HepG2 (cell line): ENCODE data around the gene PPP4R3A. TPM values are rescaled to one million over a fixed set of nuclear protein-coding genes. Genes with fewer than 3 reads are reported as not detected.

Experiments
- ATF7 ChIP-seq, 2 experiments: fragments of 450-650 bp in 1 of 2; sonication (generic) in 1 of 2; formaldehyde crosslinking in 1 of 2; IDR thresholded peaks; 2 replicates each; pipeline versions ENCODE4 v1.4.0 to v1.6.1; 2016 to 2020; ENCODE audit warnings: antibody characterized with exemption in 1 of 2, mild to moderate bottlenecking in 1 of 2, missing genetic modification reagents in 1 of 2
- CBX5 ChIP-seq: sonication (generic); formaldehyde crosslinking; IDR thresholded peaks from 2 replicates; pipeline ENCODE4 v1.4.0; 2020; ENCODE audit warnings: missing genetic modification reagents, borderline replicate concordance
- DNMT1 ChIP-seq: sonication (generic); formaldehyde crosslinking; IDR thresholded peaks from 2 replicates; pipeline ENCODE4 v1.5.1; 2020; ENCODE audit warnings: mild to moderate bottlenecking, missing genetic modification reagents
- EZH2 ChIP-seq: conservative IDR thresholded peaks from 2 replicates; pipeline ENCODE4 v1.6.1; 2012; ENCODE audit warnings: mild to moderate bottlenecking, low read depth, low read length, moderate library complexity
- FOSL2 ChIP-seq: sonication (generic); formaldehyde crosslinking; IDR thresholded peaks from 2 replicates; pipeline ENCODE4 v1.4.0; 2020; ENCODE audit warnings: missing genetic modification reagents
- GZF1 ChIP-seq: sonication (generic); formaldehyde crosslinking; IDR thresholded peaks from 2 replicates; pipeline ENCODE4 v1.5.1; 2020; ENCODE audit warnings: mild to moderate bottlenecking, missing genetic modification reagents
- IKZF1 ChIP-seq: fragments of 450-650 bp; IDR thresholded peaks from 2 replicates; pipeline ENCODE4 v1.7.1; 2016
- KMT2B ChIP-seq: IDR thresholded peaks from 2 replicates; pipeline ENCODE4 v1.6.1; 2016; ENCODE audit warnings: missing genetic modification reagents, missing compliant biosample characterization
- NBN ChIP-seq: fragments of 450-650 bp; conservative IDR thresholded peaks from 2 replicates; pipeline ENCODE4 v1.6.1; 2017
- NCOA2 ChIP-seq: sonication (generic); formaldehyde crosslinking; IDR thresholded peaks from 2 replicates; pipeline ENCODE4 v1.8.0; 2022; ENCODE audit warnings: inconsistent platforms
- PHF5A ChIP-seq: IDR thresholded peaks from one replicate; pipeline ENCODE4 v1.6.1; 2018; ENCODE audit warnings: low read depth, missing genetic modification reagents; ENCODE audit not compliant: unreplicated experiment
- RFX3 ChIP-seq: IDR thresholded peaks from 2 replicates; pipeline ENCODE4 v1.6.1; 2016; ENCODE audit warnings: missing biosample characterization, missing genetic modification reagents
- RFXANK ChIP-seq: IDR thresholded peaks from 2 replicates; pipeline ENCODE4 v1.6.1; 2016
- RNF2 ChIP-seq: fragments of 450-650 bp; conservative IDR thresholded peaks from 2 replicates; pipeline ENCODE4 v1.6.1; 2016; ENCODE audit warnings: low read depth
- SALL1 ChIP-seq: sonication (generic); formaldehyde crosslinking; IDR thresholded peaks from 2 replicates; pipeline ENCODE4 v1.8.0; 2022; ENCODE audit warnings: mild to moderate bottlenecking, missing genetic modification reagents
- SMC3 ChIP-seq: IDR thresholded peaks from 2 replicates; pipeline ENCODE4 v1.6.1; 2011; ENCODE audit warnings: low read length, improper control_type of control experiment
- SRF ChIP-seq: IDR thresholded peaks from 2 replicates; pipeline ENCODE4 v1.6.1; 2011; ENCODE audit warnings: mild to moderate bottlenecking, low read depth, low read length, moderate library complexity
- TEAD2 ChIP-seq: sonication (generic); formaldehyde crosslinking; IDR thresholded peaks from 2 replicates; pipeline ENCODE4 v1.9.0; 2021; ENCODE audit warnings: missing genetic modification reagents
- TEF ChIP-seq: sonication (generic); formaldehyde crosslinking; IDR thresholded peaks from 2 replicates; pipeline ENCODE4 v1.5.0; 2020; ENCODE audit warnings: missing genetic modification reagents
- ZFP37 ChIP-seq: sonication (generic); formaldehyde crosslinking; IDR thresholded peaks from 2 replicates; pipeline ENCODE4 v1.4.0; 2020; ENCODE audit warnings: missing genetic modification reagents, borderline replicate concordance
- ZFY ChIP-seq: sonication (generic); formaldehyde crosslinking; IDR thresholded peaks from 2 replicates; pipeline ENCODE4 v1.4.0; 2020; ENCODE audit warnings: missing genetic modification reagents
- ZNF12 ChIP-seq: sonication (generic); formaldehyde crosslinking; IDR thresholded peaks from 2 replicates; pipeline ENCODE4 v1.5.0; 2020; ENCODE audit warnings: missing genetic modification reagents
- ZNF326 ChIP-seq: sonication (generic); formaldehyde crosslinking; IDR thresholded peaks from 2 replicates; pipeline ENCODE4 v1.4.0; 2020; ENCODE audit warnings: missing genetic modification reagents, borderline replicate concordance
- ZNF362 ChIP-seq: sonication (generic); formaldehyde crosslinking; IDR thresholded peaks from 2 replicates; pipeline ENCODE4 v1.4.0; 2020; ENCODE audit warnings: missing genetic modification reagents, mild to moderate bottlenecking, borderline replicate concordance
- ZNF703 ChIP-seq: sonication (generic); formaldehyde crosslinking; IDR thresholded peaks from 2 replicates; pipeline ENCODE4 v1.5.1; 2020; ENCODE audit warnings: missing genetic modification reagents, mild to moderate bottlenecking, moderate library complexity, borderline replicate concordance
- ZNF790 ChIP-seq: sonication (generic); formaldehyde crosslinking; IDR thresholded peaks from 2 replicates; pipeline ENCODE4 v1.8.0; 2022; ENCODE audit warnings: missing genetic modification reagents, mild to moderate bottlenecking, borderline replicate concordance
- ZNF879 ChIP-seq: sonication (generic); formaldehyde crosslinking; IDR thresholded peaks from 2 replicates; pipeline ENCODE4 v1.8.1; 2023; ENCODE audit warnings: missing genetic modification reagents
- polyA plus RNA-seq, 8 experiments: library from polyadenylated mRNA; depleted of rRNA in 3 of 8; stranded (reverse) in 7 of 8; unstranded in 1 of 8; fragments of >200 nt; fragmentation: Illumina TruSeq in 4 of 8; extraction: Trizol in 4 of 8; gene quantifications; 2 replicates each; pipeline versions ENCODE4 v1.2.1 to v1.2.3, GENCODE V29; 2011 to 2016; ENCODE audit warnings: low read depth in 4 of 8, missing spikeins in 1 of 8, mixed read lengths in 1 of 8; ENCODE audit not compliant: insufficient read depth in 1 of 8
- total RNA-seq, 5 experiments: library from RNA; depleted of rRNA; stranded (reverse); fragments of >200 nt; fragmentation: Illumina TruSeq; extraction: Trizol; gene quantifications; 2 replicates each; pipeline ENCODE4 v1.2.3, GENCODE V29; 2016; ENCODE audit warnings: low read depth in 1 of 5
- TF ChIP-seq, protein P1 (sequence below): sonication (generic); formaldehyde crosslinking; IDR thresholded peaks from 2 replicates; pipeline ENCODE4 v1.8.1; 2023; ENCODE audit warnings: mild to moderate bottlenecking, missing genetic modification reagents, borderline replicate concordance
- TF ChIP-seq, protein P2 (sequence below): sonication (generic); formaldehyde crosslinking; IDR thresholded peaks from 2 replicates; pipeline ENCODE4 v1.8.1; 2023; ENCODE audit warnings: missing genetic modification reagents, inconsistent platforms, borderline replicate concordance

Gene PPP4R3A
- total and polyA plus RNA-seq, 2 of the 13 experiments (the other 11 are each of a cell fraction or from before 2014, with no cell fraction given): 22.5 to 57.4 TPM

GRCh38 chr14:91510171-91511042 is at the start of gene PPP4R3A (continued):
- peak; percentile 95 for TF ChIP-seq DNMT1 (CRISPR knock-in tag)
- peak; percentile 88 for TF ChIP-seq ZNF790
- no peak for TF ChIP-seq TEAD2
- TF ChIP-seq ZNF12: no peak
- TF ChIP-seq NCOA2: no peak
- peak; percentile 99 for TF ChIP-seq ZFY (CRISPR knock-in tag)
- peak; percentile 43; the same call in 1 of the 2 replicates for TF ChIP-seq RFXANK (CRISPR knock-in tag)
- TF ChIP-seq ZNF362 (CRISPR knock-in tag): peak; percentile 20; the same call in 1 of the 2 replicates
- no peak for TF ChIP-seq EZH2
- TF ChIP-seq ZNF879 (CRISPR knock-in tag): peak; percentile 39; the same call in 1 of the 2 replicates
- peak; percentile 94 for TF ChIP-seq KMT2B (CRISPR knock-in tag)
- TF ChIP-seq RNF2: peak; percentile 81; the same call in 1 of the 2 replicates
- TF ChIP-seq SMC3: no peak
- TF ChIP-seq NBN: no peak
- TF ChIP-seq, protein P1, sequence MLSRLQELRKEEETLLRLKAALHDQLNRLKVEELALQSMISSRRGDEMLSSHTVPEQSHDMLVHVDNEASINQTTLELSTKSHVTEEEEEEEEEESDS (CRISPR knock-in tag): 0 out of 2 replicates have a peak, but pooled peaks have one; percentile 47
- no peak for TF ChIP-seq ZNF326 (CRISPR knock-in tag)
- TF ChIP-seq TEF (CRISPR knock-in tag): no peak; the same call in 1 of the 2 replicates
- TF ChIP-seq ZFP37 (CRISPR knock-in tag): peak; percentile 9; the same call in 1 of the 2 replicates
- peak; percentile 37; the same call in 1 of the 2 replicates for TF ChIP-seq FOSL2 (CRISPR knock-in tag)
- peak; percentile 68; the same call in 1 of the 2 replicates for TF ChIP-seq CBX5 (CRISPR knock-in tag)
- TF ChIP-seq ZNF703 (CRISPR knock-in tag): peak; percentile 74; the same call in 1 of the 2 replicates
- TF ChIP-seq GZF1 (CRISPR knock-in tag): peak; percentile 68; the same call in 1 of the 2 replicates
- no peak for TF ChIP-seq IKZF1
- TF ChIP-seq RFX3: no peak
- no peak for TF ChIP-seq ATF7 (IDR thresholded peaks at IDR 0.05)
- TF ChIP-seq ATF7 (CRISPR knock-in tag; IDR thresholded peaks at IDR 0.05): peak; percentile 66
- no peak for TF ChIP-seq PHF5A
- TF ChIP-seq SALL1: peak; percentile 91
- TF ChIP-seq, protein P2, sequence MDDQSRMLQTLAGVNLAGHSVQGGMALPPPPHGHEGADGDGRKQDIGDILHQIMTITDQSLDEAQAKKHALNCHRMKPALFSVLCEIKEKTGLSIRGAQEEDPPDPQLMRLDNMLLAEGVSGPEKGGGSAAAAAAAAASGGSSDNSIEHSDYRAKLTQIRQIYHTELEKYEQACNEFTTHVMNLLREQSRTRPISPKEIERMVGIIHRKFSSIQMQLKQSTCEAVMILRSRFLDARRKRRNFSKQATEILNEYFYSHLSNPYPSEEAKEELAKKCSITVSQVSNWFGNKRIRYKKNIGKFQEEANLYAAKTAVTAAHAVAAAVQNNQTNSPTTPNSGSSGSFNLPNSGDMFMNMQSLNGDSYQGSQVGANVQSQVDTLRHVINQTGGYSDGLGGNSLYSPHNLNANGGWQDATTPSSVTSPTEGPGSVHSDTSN: 0 out of 2 replicates have a peak, but pooled peaks have one; percentile 60
- peak; percentile 55; the same call in 1 of the 2 replicates for TF ChIP-seq SRF
